ENCODE measurements around the gene GORASP1. TPM values are rescaled to one million over a fixed set of nuclear protein-coding genes. Genes with fewer than 3 reads are reported as not detected.

GORASP1 gene
- total and polyA plus RNA-seq, 2 of the 13 experiments (the other 11 are each of a cell fraction or from before 2014, with no cell fraction given): 36.4 to 39.8 TPM

- TF ChIP-seq ATF7-NPFF (CRISPR knock-in tag; IDR thresholded peaks at IDR 0.05; ENCODE audit: low read depth) (peak; percentile 63; the same call in 1 of the 2 replicates), PAWR (CRISPR knock-in tag; IDR thresholded peaks at IDR 0.05; ENCODE audit: borderline replicate concordance) (no peak), ZNF543 (CRISPR knock-in tag; IDR thresholded peaks at IDR 0.05) (no peak), ZNF354B (CRISPR knock-in tag; IDR thresholded peaks at IDR 0.05) (no peak), ZNF563 (CRISPR knock-in tag; IDR thresholded peaks at IDR 0.05) (0 out of 2 replicates have a peak, but pooled peaks have one; percentile 57), SSRP1 (CRISPR knock-in tag; IDR thresholded peaks at IDR 0.05) (0 out of 2 replicates have a peak, but pooled peaks have one; percentile 54), FOSL2 (CRISPR knock-in tag; IDR thresholded peaks at IDR 0.05) (peak; percentile 63; the same call in 1 of the 2 replicates), FOXA1 (IDR thresholded peaks at IDR 0.05) (peak; percentile 81), FOXA1 (CRISPR knock-in tag; IDR thresholded peaks at IDR 0.05) (peak; percentile 100)
- TF ChIP-seq, protein P1, sequence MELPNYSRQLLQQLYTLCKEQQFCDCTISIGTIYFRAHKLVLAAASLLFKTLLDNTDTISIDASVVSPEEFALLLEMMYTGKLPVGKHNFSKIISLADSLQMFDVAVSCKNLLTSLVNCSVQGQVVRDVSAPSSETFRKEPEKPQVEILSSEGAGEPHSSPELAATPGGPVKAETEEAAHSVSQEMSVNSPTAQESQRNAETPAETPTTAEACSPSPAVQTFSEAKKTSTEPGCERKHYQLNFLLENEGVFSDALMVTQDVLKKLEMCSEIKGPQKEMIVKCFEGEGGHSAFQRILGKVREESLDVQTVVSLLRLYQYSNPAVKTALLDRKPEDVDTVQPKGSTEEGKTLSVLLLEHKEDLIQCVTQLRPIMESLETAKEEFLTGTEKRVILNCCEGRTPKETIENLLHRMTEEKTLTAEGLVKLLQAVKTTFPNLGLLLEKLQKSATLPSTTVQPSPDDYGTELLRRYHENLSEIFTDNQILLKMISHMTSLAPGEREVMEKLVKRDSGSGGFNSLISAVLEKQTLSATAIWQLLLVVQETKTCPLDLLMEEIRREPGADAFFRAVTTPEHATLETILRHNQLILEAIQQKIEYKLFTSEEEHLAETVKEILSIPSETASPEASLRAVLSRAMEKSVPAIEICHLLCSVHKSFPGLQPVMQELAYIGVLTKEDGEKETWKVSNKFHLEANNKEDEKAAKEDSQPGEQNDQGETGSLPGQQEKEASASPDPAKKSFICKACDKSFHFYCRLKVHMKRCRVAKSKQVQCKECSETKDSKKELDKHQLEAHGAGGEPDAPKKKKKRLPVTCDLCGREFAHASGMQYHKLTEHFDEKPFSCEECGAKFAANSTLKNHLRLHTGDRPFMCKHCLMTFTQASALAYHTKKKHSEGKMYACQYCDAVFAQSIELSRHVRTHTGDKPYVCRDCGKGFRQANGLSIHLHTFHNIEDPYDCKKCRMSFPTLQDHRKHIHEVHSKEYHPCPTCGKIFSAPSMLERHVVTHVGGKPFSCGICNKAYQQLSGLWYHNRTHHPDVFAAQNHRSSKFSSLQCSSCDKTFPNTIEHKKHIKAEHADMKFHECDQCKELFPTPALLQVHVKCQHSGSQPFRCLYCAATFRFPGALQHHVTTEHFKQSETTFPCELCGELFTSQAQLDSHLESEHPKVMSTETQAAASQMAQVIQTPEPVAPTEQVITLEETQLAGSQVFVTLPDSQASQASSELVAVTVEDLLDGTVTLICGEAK (IDR thresholded peaks at IDR 0.05): peak; percentile 50
- TF ChIP-seq, protein P1 (CRISPR knock-in tag; IDR thresholded peaks at IDR 0.05): peak; percentile 68; the same call in 1 of the 2 replicates
- TF ChIP-seq, protein P2, sequence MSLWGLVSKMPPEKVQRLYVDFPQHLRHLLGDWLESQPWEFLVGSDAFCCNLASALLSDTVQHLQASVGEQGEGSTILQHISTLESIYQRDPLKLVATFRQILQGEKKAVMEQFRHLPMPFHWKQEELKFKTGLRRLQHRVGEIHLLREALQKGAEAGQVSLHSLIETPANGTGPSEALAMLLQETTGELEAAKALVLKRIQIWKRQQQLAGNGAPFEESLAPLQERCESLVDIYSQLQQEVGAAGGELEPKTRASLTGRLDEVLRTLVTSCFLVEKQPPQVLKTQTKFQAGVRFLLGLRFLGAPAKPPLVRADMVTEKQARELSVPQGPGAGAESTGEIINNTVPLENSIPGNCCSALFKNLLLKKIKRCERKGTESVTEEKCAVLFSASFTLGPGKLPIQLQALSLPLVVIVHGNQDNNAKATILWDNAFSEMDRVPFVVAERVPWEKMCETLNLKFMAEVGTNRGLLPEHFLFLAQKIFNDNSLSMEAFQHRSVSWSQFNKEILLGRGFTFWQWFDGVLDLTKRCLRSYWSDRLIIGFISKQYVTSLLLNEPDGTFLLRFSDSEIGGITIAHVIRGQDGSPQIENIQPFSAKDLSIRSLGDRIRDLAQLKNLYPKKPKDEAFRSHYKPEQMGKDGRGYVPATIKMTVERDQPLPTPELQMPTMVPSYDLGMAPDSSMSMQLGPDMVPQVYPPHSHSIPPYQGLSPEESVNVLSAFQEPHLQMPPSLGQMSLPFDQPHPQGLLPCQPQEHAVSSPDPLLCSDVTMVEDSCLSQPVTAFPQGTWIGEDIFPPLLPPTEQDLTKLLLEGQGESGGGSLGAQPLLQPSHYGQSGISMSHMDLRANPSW (CRISPR knock-in tag; IDR thresholded peaks at IDR 0.05; ENCODE audit: borderline replicate concordance): no peak
- TF ChIP-seq, protein P3, sequence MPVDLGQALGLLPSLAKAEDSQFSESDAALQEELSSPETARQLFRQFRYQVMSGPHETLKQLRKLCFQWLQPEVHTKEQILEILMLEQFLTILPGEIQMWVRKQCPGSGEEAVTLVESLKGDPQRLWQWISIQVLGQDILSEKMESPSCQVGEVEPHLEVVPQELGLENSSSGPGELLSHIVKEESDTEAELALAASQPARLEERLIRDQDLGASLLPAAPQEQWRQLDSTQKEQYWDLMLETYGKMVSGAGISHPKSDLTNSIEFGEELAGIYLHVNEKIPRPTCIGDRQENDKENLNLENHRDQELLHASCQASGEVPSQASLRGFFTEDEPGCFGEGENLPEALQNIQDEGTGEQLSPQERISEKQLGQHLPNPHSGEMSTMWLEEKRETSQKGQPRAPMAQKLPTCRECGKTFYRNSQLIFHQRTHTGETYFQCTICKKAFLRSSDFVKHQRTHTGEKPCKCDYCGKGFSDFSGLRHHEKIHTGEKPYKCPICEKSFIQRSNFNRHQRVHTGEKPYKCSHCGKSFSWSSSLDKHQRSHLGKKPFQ (CRISPR knock-in tag; IDR thresholded peaks at IDR 0.05; ENCODE audit: insufficient replicate concordance): no peak
These were observed 55.5 kb downstream of the GORASP1 start, which contains the start of the genes SCN11A and WDR48 (continued) for GRCh38 chr3:39051649-39052561.
